ENCODE measurements around the gene CEP135. TPM values are rescaled to one million over a fixed set of nuclear protein-coding genes. Genes with fewer than 3 reads are reported as not detected.

The CEP135 gene
- total and polyA plus RNA-seq, 9 donors = 4.3 to 11.5 (median 8.2) TPM

DNA sequence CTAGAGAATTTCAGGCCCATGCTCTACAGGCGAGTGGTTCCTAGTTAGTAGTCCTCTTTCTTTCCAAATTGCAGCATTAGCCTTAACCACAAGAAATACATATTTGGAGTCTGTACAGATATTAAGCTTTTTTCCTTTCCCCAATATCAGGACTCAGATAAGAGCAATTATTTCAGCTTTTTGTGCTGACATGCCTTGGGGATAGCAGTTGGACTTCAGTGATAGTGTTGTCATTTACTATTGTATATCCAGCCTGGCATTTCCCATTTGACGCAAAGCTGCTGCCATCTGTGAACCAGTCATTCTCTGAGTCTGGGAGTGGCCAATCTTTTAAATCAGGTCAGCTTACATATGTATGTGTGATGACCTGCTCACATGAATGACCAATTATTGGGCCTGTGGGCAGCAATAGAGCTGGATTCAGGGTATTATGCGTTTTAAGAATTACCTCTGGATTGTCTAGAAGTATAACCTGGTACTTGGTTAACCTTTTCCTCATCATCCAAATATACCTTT is 6.8 kb upstream of the CEP135 start:
- Histone ChIP-seq H3K4me3 (no peak overlapping the region), H3K9me3 (no peaks in the 10 kb centered on the region), H3K4me1 (ENCODE audit: insufficient read depth) (no peaks in the 10 kb centered on the region), H3K27me3 (no peaks in the 10 kb centered on the region), H3K27ac (no peak overlapping the region), H3K36me3 (no peaks in the 10 kb centered on the region)
- TF ChIP-seq, protein P1, sequence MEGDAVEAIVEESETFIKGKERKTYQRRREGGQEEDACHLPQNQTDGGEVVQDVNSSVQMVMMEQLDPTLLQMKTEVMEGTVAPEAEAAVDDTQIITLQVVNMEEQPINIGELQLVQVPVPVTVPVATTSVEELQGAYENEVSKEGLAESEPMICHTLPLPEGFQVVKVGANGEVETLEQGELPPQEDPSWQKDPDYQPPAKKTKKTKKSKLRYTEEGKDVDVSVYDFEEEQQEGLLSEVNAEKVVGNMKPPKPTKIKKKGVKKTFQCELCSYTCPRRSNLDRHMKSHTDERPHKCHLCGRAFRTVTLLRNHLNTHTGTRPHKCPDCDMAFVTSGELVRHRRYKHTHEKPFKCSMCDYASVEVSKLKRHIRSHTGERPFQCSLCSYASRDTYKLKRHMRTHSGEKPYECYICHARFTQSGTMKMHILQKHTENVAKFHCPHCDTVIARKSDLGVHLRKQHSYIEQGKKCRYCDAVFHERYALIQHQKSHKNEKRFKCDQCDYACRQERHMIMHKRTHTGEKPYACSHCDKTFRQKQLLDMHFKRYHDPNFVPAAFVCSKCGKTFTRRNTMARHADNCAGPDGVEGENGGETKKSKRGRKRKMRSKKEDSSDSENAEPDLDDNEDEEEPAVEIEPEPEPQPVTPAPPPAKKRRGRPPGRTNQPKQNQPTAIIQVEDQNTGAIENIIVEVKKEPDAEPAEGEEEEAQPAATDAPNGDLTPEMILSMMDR (IDR thresholded peaks at IDR 0.05) = no peak
- TF ChIP-seq POLR2A (IDR thresholded peaks at IDR 0.05) (no peak), EP300 (IDR thresholded peaks at IDR 0.05) (no peak)
- intact Hi-C loops (cut with DNase I) = loop anchor here in 1 of 4 donors (10.0 kb wide), 1 partner anchor 603 kb away; no protein-coding TSS in a partner anchor
- 90 to 97% (median 93%) methylated on average over 3 of the region's 3 CpGs for WGBS, 3 donors
- no peak for DNase-seq

DNA sequence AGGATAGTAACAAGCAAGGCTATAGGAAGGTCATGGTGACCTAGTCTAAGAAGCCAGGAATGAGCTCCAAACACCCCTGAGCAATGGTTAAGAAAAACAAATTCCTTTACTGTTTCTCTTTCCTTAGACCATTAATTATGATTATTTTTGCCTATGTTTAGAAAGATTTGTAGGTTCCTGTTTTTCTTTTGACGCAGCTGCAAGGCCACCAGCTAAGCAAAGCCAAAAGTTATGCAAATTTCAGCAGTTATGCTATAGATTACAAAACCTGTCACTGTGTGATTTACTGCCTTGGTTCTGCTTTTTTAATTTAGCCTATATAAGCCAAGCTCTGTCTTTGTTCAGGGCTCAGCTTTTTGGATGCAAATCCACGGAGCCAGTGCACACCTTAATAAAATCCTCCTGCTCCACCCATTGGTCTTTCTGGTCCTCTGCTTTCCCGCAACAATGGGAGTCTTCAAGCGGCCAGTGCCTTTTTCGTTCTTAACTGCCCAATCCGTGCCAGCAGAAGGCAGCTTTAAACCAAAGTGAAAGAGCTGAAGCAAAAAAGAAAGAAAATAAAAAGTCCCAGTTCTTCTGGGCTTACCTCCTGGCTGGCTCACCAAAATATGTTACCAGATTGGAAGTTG is 1.4 kb upstream of the CEP135 start:
- TF ChIP-seq EP300 (IDR thresholded peaks at IDR 0.05) (no peak), POLR2A (IDR thresholded peaks at IDR 0.05) (no peak)
- TF ChIP-seq, protein P1 (IDR thresholded peaks at IDR 0.05) = no peak
- H3K4me1 ChIP-seq (ENCODE audit: insufficient read depth) = peaks cover 10% of the 10 kb centered on the region
- no peaks in the 10 kb centered on the region for H3K27me3 ChIP-seq
- no peak for DNase-seq
- WGBS, 3 donors = 6 to 9% (median 8%) methylated on average over 6 of the region's 6 CpGs
- H3K27ac ChIP-seq = peak overlapping the region in 1 of 2 donors; percentile 82
- H3K9me3 ChIP-seq = no peaks in the 10 kb centered on the region
- peak overlapping the region; percentile 91 for H3K4me3 ChIP-seq
- intact Hi-C loops (cut with DNase I) = loop anchor here in 1 of 4 donors (10.0 kb wide), 1 partner anchor 597 kb away; no protein-coding TSS in a partner anchor
- H3K36me3 ChIP-seq = no peaks in the 10 kb centered on the region

DNA sequence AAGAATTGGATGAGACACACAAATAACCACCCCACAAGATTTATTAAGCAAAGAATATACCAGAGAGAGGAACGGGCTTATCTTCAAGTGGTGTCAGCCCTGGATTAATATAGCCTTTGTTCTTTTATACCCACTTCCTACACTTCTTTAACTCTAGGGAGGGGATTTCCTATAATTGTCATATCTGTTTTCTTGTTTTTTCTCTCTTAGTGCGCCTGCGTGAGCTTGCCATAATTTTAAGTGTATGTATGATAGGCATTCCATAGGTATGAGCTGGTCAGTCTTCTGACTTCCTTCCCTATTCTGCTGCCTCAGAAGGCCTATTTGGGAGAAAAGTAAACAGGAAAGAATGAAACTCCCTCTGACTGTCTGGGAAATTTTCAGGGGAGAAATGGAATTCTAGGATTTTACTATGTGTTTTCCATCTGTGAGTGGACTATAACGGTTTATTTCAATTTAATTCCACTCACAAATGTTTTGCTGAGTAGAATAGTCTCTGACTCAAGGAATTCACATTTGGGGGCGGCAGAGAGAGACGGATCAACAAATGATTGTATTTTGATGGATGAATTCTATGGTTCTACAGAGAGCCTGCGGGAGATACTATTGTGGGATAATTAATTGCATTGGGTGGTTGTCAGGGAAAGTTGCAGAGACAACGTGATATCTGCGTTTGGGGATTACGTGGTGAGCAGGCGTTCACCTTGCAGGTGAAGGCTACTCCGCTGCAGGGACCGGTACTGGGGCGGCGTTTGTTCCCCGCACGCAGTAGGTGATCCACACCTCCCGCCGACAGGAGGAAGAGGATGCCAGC is 626 bp upstream of the CEP135 start:
- intact Hi-C loops (cut with DNase I) = loop anchor here in 1 of 4 donors (10.0 kb wide), 1 partner anchor 597 kb away; no protein-coding TSS in a partner anchor
- Histone ChIP-seq H3K9me3 (no peaks in the 10 kb centered on the region), H3K36me3 (no peaks in the 10 kb centered on the region), H3K4me3 (peak overlapping the region; percentile 91), H3K27ac (peak overlapping the region in 1 of 2 donors; percentile 82), H3K4me1 (ENCODE audit: insufficient read depth) (peaks cover 10% of the 10 kb centered on the region), H3K27me3 (no peaks in the 10 kb centered on the region)
- TF ChIP-seq POLR2A (IDR thresholded peaks at IDR 0.05) = no peak
- TF ChIP-seq, protein P1 (IDR thresholded peaks at IDR 0.05) = no peak
- TF ChIP-seq EP300 (IDR thresholded peaks at IDR 0.05) = no peak
- no peak for DNase-seq
- 0 to 1% (median 0%) methylated on average over 19 of the region's 19 CpGs for WGBS, 3 donors

DNA sequence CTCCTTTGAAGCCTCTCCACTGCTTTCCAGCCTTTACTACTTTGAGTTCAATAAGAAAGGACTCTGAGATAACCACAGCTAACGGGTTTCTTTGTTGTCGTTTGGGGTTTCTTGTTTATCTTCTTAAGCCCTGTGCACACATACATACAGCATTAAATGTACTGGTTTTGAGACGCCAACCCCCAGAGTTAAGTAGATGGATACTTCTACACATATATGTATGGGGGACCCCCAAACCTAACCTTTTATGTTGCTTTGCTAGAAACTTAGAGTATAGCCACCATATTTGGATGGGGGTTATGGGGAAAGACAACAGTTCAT is 697 bp downstream of the CEP135 start:
- Histone ChIP-seq H3K4me3 (peak overlapping the region; percentile 91), H3K4me1 (ENCODE audit: insufficient read depth) (peaks cover 10% of the 10 kb centered on the region), H3K27me3 (no peaks in the 10 kb centered on the region), H3K9me3 (no peaks in the 10 kb centered on the region), H3K36me3 (no peaks in the 10 kb centered on the region), H3K27ac (peak overlapping the region in 1 of 2 donors; percentile 82)
- TF ChIP-seq POLR2A (IDR thresholded peaks at IDR 0.05) (no peak), EP300 (IDR thresholded peaks at IDR 0.05) (no peak)
- TF ChIP-seq, protein P1 (IDR thresholded peaks at IDR 0.05) = no peak
- intact Hi-C loops (cut with DNase I) = loop anchor here in 1 of 4 donors (10.0 kb wide), 1 partner anchor 595 kb away; no protein-coding TSS in a partner anchor
- 0 to 3% (median 2%) methylated on average over 3 of the region's 3 CpGs for WGBS, 3 donors
- no peak for DNase-seq

Data from ovary (tissue), 9 donors.